ENCODE measurements around the gene CISH. TPM values are rescaled to one million over a fixed set of nuclear protein-coding genes. Genes with fewer than 3 reads are reported as not detected.

CISH gene
- total and polyA plus RNA-seq, 9 of the 15 experiments (the other 6 are each of a cell fraction or from before 2014, with no cell fraction given), result 1.7 to 47.7 (median 18.3) TPM

- TF ChIP-seq HINFP (tag; conservative IDR thresholded peaks at IDR 0.05; ENCODE audit: low read depth), result no peak
- no peak for TF ChIP-seq SNAPC5 (CRISPR knock-in tag; IDR thresholded peaks at IDR 0.05)
- TF ChIP-seq ZC3H8 (IDR thresholded peaks at IDR 0.05), result no peak
- TF ChIP-seq MTA1 (IDR thresholded peaks at IDR 0.05; ENCODE audit: borderline replicate concordance), result no peak; the same call in 1 of the 2 replicates
- TF ChIP-seq EGR1 (conservative IDR thresholded peaks at IDR 0.05), result peak; percentile 90
- TF ChIP-seq, protein P1, sequence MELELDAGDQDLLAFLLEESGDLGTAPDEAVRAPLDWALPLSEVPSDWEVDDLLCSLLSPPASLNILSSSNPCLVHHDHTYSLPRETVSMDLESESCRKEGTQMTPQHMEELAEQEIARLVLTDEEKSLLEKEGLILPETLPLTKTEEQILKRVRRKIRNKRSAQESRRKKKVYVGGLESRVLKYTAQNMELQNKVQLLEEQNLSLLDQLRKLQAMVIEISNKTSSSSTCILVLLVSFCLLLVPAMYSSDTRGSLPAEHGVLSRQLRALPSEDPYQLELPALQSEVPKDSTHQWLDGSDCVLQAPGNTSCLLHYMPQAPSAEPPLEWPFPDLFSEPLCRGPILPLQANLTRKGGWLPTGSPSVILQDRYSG (tag; conservative IDR thresholded peaks at IDR 0.05; ENCODE audit: low read depth), result no peak
- TF ChIP-seq CHD4 (IDR thresholded peaks at IDR 0.05; ENCODE audit: insufficient read depth, insufficient replicate concordance, low read depth, low read length, poor library complexity, severe bottlenecking), result no peak
- TF ChIP-seq NFXL1 (CRISPR knock-in tag; IDR thresholded peaks at IDR 0.05), result no peak
- no peak for TF ChIP-seq ZNF133 (CRISPR knock-in tag; IDR thresholded peaks at IDR 0.05)
- TF ChIP-seq NFRKB (IDR thresholded peaks at IDR 0.05; ENCODE audit: low read depth), result peak; percentile 75; the same call in 1 of the 2 replicates
- 0 out of 2 replicates have a peak, but pooled peaks have one; percentile 17 for TF ChIP-seq MBD2 (IDR thresholded peaks at IDR 0.05; ENCODE audit: borderline replicate concordance, low read depth)
- TF ChIP-seq CBX3 (IDR thresholded peaks at IDR 0.05; ENCODE audit: borderline replicate concordance in 1 of 2, low read length in 2 of 2), result no peak
- TF ChIP-seq MITF (IDR thresholded peaks at IDR 0.05), result peak; percentile 83; the same call in 1 of the 2 replicates
- no peak for TF ChIP-seq BRF2 (IDR thresholded peaks at IDR 0.05; ENCODE audit: borderline replicate concordance, insufficient read depth, insufficient read length)
- no peak for TF ChIP-seq ARHGAP35 (IDR thresholded peaks at IDR 0.05; ENCODE audit: partially characterized antibody)
- TF ChIP-seq KAT8 (IDR thresholded peaks at IDR 0.05; ENCODE audit: low read depth), result no peak
- TF ChIP-seq TARDBP (IDR thresholded peaks at IDR 0.05), result no peak
- no peak for TF ChIP-seq ZNF212 (CRISPR knock-in tag; IDR thresholded peaks at IDR 0.05)
- TF ChIP-seq NFIX (CRISPR knock-in tag; IDR thresholded peaks at IDR 0.05; ENCODE audit: low read depth), result no peak
Measured at GRCh38 chr3:50612234-50612882, 784 bp upstream of the CISH start (continued).

Measured in K562 (cell line).